Stimulated activated naive CD8-positive, alpha-beta T cell treated with anti-CD3 and anti-CD28 coated beads, Interleukin-15, Interleukin-2, amounts not matched to agents 100 ng/mL and 50 ng/mL, for 24 hours (primary cell): ENCODE data around the gene RPS6KC1.
"Not testable (repeated sequence)": the region's sequence is repeated elsewhere in the genome, so short reads cannot be mapped to it uniquely, and the experiment has no call there.

Source experiments
- H3K27ac Mint-ChIP-seq: one replicate; pipeline ENCODE4 v1.8.0; 2021; ENCODE audit warnings: mild to moderate bottlenecking, mixed read lengths
- H3K27me3 Mint-ChIP-seq: one replicate; pipeline ENCODE4 v1.8.0; 2021; ENCODE audit warnings: mixed read lengths
- H3K36me3 Mint-ChIP-seq: one replicate; pipeline ENCODE4 v1.8.0; 2021; ENCODE audit warnings: low read depth, mixed read lengths
- H3K4me1 Mint-ChIP-seq: one replicate; pipeline ENCODE4 v1.8.0; 2021; ENCODE audit warnings: low read depth, mixed read lengths
- H3K4me3 Mint-ChIP-seq: one replicate; pipeline ENCODE4 v1.8.0; 2021; ENCODE audit warnings: mild to moderate bottlenecking, mixed read lengths
- H3K9me3 Mint-ChIP-seq: one replicate; pipeline ENCODE4 v1.8.0; 2021; ENCODE audit warnings: mixed read lengths

The RPS6KC1 gene

DNA sequence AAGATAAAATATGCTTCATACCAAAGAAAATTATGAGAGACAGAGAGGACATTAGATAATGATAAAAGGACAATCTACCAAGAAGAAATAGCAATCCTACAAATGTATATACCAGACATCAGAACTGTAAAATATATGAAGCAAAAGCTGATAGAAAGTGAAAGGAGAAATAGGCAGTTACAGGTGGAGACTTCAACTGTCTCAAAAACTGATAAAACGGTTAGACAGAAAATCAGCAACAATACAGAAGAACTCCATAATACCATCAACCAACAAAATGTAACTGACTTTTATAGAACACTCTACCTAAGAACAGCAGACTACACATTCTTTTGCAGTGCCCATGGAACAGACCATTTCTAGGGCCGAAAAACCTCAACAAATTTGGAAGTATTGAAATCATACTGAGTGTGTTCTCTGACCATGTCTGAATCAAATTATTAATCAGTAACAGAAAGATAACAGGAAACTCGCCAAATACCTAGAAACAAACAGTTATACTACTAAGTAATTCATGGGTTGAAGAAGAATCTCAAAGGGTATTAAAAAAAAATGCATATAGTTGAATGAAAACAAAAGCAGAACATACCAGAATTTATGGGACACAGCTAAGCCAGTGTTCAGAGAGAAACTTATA lies 132.1 kb downstream of the RPS6KC1 start:
- peaks cover 61% of the 10 kb centered on the region for H3K36me3 Mint-ChIP-seq

DNA sequence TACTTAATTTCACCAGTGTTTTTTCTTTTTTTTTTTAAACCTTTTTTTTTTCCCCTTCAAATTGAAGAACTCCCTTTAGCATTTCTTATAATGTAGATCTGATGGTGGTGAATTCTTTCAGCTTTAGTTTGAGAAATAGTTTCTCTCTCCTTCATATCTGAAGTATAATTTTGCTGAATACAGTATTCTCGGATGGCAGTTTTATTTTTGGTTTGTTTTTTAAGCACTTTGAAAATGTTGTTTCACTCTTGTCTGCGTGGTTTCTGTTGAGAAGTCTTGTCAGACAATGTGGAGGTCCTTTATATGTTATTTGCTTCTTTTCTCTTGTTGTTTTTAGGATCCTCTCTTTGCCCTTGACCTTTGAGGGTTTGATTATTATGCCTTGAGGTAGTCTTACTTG lies 135.1 kb downstream of the RPS6KC1 start:
- Mint-ChIP-seq H3K27ac (no peak overlapping the region), H3K4me3 (no peak overlapping the region), H3K9me3 (peaks cover 47% of the 10 kb centered on the region), H3K27me3 (no peaks in the 10 kb centered on the region), H3K4me1 (no peaks in the 10 kb centered on the region), H3K36me3 (peaks cover 68% of the 10 kb centered on the region)

More for the DNA sequence above, 132.1 kb downstream of the RPS6KC1 start:
- Mint-ChIP-seq H3K4me1 (no peaks in the 10 kb centered on the region), H3K27ac (no peak overlapping the region), H3K9me3 (peaks cover 36% of the 10 kb centered on the region), H3K27me3 (no peaks in the 10 kb centered on the region), H3K4me3 (no peak overlapping the region)

DNA sequence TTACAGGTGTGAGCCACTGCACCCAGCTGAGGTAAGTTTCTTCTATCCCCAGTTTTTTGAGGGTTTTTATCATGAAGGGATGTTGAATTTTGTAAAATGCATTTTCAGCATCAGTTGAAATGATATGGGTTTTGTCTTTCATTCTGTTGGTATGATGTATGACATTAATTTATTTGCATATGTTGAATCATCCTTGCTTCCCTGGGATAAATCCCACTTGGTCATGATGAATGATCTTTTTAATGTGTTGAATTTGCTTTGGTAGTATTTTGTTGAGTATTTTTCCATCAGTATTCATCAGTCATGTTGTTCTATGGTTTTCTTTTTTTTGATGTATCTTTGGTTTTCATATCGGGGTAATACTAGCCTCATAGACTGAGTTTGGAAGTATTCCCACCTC lies 141.0 kb downstream of the RPS6KC1 start:
- H3K27me3 Mint-ChIP-seq, result no peaks in the 10 kb centered on the region
- peaks cover 36% of the 10 kb centered on the region for H3K9me3 Mint-ChIP-seq
- H3K36me3 Mint-ChIP-seq, result peaks cover 70% of the 10 kb centered on the region
- no peak overlapping the region for H3K4me3 Mint-ChIP-seq
- H3K27ac Mint-ChIP-seq, result no peak overlapping the region
- H3K4me1 Mint-ChIP-seq, result no peaks in the 10 kb centered on the region

DNA sequence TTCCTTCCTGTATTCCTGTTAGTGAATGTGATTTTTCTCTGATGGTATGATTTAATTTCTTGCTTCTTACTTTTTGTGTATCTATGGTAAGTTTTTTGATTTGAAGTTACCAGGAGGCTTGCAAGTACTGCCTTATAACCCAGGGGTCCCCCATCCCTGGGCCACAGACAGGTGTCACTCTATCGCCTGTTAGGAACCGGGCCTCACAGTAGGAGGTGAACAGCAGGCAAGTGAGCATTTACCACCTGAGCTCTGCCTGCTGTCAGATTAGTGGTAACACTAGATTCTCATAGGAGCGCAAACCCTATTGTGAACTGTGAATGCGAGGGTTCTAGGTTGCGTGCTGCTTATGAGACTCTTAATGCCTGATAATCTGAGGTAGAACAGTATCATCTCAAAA lies 143.3 kb downstream of the RPS6KC1 start:
- Mint-ChIP-seq H3K27me3 (no peaks in the 10 kb centered on the region), H3K27ac (no peak overlapping the region), H3K4me3 (no peak overlapping the region), H3K4me1 (no peaks in the 10 kb centered on the region), H3K36me3 (peaks cover 83% of the 10 kb centered on the region), H3K9me3 (peaks cover 46% of the 10 kb centered on the region)

DNA sequence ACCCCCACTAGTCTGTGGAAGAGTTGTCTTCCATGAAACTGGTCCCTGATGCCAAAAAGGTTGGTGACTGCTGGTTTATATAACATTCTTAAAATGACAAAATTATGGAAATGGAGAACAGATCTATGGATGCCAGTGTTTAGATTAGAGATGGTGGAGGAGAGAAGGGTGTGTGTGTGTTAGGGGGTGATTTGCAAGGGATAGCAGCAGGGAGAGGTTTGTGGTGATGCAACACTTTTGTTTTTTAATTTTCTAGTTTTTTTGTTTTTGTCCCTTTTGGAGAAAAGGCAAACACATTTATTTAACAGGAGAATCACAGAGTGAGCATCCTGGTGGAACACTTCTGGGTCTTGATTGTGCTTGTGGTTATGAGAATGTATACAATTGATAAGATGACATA lies 143.8 kb downstream of the RPS6KC1 start:
- Mint-ChIP-seq H3K27me3 (no peaks in the 10 kb centered on the region), H3K27ac (peak overlapping the region; percentile 7), H3K9me3 (peaks cover 42% of the 10 kb centered on the region), H3K4me3 (no peak overlapping the region), H3K36me3 (peaks cover 83% of the 10 kb centered on the region), H3K4me1 (no peaks in the 10 kb centered on the region)

DNA sequence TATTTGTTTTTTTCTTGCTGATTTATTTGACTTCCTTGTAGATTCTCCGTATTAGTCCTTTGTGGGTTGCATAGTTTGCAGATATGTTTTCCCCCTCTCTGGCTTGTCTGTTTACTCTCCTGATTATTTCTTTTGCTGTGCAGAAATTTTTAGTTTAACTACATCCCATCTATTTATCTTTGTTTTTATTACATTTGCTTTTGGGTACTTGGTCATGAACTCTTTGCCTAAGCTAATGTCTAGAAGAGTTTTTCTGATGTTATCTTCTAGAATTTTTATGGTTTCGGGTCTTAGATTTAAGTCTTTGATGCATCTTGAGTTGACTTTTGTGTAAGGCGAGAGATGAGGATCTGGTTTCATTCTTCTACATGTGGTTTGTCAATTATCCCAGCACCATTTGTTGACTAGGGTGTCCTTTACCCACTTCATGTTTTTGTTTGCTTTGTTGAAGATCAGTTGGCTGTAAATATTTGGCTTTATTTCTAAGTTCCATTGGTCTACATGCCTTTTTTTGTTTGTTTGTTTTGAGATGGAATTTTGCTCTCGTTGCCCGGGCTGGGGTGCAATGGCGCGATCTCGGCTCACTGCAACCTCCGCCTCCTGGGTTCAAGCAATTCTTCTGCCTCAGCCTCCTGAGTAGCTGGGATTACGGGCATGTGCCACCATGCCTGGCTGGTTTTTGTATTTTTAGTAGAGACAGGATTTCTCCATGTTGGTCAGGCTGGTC lies 145.4 kb downstream of the RPS6KC1 start:
- not testable (repeated sequence) for H3K27ac Mint-ChIP-seq, H3K4me3 Mint-ChIP-seq, H3K27me3 Mint-ChIP-seq, H3K4me1 Mint-ChIP-seq
- Mint-ChIP-seq H3K9me3 (peaks cover 35% of the 10 kb centered on the region), H3K36me3 (peaks cover 78% of the 10 kb centered on the region)

DNA sequence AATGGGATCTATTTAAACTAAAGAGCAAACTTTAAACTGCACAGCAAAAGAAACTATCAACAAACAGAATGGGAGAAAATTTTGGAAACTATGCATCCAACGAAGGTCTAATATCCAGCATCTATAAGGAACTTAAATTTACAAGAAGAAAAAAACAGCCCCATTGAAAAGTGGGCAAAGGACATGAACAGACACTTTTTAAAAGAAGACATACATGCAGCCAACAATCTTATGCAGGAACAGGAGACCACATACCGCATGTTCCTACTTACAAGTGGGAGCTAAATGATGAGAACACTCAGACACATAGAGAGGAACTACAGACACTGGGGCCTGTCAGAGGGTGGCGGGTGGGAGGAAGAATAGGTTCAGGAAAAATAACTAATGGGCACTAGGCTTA lies 149.6 kb downstream of the RPS6KC1 start:
- Mint-ChIP-seq H3K4me1 (no peaks in the 10 kb centered on the region), H3K36me3 (peaks cover 51% of the 10 kb centered on the region), H3K27me3 (no peaks in the 10 kb centered on the region), H3K27ac (no peak overlapping the region), H3K9me3 (peaks cover 24% of the 10 kb centered on the region), H3K4me3 (no peak overlapping the region)

DNA sequence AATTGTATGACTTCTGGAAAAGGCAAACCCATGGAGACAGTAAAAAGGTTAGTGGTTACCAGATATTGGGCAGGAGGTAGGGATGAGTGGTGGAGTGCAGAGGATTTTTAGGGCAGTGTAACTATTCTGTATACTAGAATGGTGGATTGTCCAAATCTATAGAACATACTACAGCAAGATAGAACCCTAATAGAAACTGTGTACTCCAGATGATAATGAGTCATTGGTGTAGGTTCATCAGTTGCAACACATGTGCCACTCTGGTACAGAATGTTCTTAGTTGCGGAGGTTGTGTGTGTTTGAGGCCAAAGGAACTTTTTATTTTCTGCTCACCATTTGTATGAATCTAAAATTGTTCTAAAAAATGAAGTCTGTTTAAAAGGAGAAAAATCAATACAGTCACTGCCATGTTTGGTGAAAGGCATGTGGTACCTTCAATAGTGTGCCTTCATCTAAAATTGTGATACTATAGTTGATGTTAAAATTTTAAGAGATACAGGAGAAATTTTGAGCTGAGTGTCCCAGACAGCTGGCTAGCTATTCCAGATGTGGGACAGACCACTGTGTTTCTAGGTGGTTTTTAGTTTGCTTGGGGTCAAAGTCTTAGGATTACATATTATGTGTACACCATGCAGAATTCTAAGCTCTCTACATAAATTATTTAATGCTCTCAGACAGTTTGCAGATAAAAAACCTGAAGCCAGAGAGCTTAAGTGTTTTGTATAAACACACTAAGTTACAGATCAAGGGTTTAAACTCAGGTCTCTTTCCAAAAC lies 150.5 kb downstream of the RPS6KC1 start:
- peaks cover 49% of the 10 kb centered on the region for H3K36me3 Mint-ChIP-seq
- peaks cover 20% of the 10 kb centered on the region for H3K9me3 Mint-ChIP-seq
- H3K27ac Mint-ChIP-seq, result no peak overlapping the region
- no peak overlapping the region for H3K4me3 Mint-ChIP-seq
- H3K27me3 Mint-ChIP-seq, result no peaks in the 10 kb centered on the region
- no peaks in the 10 kb centered on the region for H3K4me1 Mint-ChIP-seq

DNA sequence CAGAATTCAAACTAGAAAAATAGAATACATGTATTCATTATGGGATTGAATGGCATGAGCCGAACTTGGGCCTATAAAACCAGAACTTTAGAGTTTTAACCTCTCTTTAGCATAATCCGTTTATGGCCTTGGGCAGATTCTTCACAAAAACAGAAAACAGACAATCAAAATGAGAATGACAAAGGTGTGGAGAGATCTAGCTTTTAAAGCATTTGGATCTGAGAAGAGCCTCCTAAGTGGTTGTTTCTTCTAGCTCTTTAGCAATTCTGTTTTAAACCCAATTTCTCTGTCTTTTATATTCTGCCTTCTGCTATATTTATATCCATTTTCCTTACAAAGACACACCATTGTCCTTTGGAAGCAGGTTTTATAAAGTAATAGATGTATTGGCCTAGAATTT lies 160.2 kb downstream of the RPS6KC1 start:
- H3K4me3 Mint-ChIP-seq, result no peak overlapping the region
- no peaks in the 10 kb centered on the region for H3K4me1 Mint-ChIP-seq
- peaks cover 14% of the 10 kb centered on the region for H3K9me3 Mint-ChIP-seq
- no peak overlapping the region for H3K27ac Mint-ChIP-seq
- H3K36me3 Mint-ChIP-seq, result peaks cover 67% of the 10 kb centered on the region
- H3K27me3 Mint-ChIP-seq, result no peaks in the 10 kb centered on the region

DNA sequence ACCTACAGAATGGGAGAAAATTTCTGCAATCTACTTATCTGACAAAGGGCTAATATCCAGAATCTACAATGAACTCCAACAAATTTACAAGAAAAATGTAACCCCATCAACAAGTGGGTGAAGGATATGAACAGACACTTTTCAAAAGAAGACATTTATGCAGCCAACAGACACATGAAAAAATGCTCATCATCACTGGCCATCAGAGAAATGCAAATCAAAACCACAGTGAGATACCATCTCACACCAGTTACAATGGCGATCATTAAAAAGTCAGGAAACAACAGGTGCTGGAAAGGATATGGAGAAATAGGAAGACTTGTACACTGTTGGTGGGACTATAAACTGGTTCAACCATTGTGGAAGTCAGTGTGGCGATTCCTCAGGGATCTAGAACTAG lies 168.0 kb downstream of the RPS6KC1 start:
- not testable (repeated sequence) for H3K4me3 Mint-ChIP-seq, H3K9me3 Mint-ChIP-seq, H3K4me1 Mint-ChIP-seq, H3K27me3 Mint-ChIP-seq, H3K27ac Mint-ChIP-seq
- peaks cover 17% of the 10 kb centered on the region for H3K36me3 Mint-ChIP-seq

DNA sequence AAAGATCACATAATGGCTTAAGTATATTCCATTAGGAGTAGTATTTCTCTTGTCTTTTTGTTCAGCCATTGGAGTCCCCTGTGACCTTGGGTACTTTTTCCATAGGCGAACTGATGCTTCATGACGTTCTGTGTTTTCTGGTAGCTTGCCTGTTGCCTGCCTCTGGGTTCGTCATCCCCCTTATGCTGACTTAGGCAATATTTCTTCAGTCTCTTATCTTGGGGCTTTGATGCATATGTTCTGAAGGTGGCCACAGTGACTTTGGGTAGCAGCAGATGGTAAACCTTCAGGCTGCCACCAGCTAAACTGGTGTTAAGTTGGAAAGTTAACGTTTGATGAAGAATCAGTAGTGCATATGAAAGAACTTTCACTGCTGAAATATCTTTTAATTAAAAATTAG lies 170.2 kb downstream of the RPS6KC1 start:
- Mint-ChIP-seq H3K4me3 (no peak overlapping the region), H3K27ac (no peak overlapping the region), H3K4me1 (no peaks in the 10 kb centered on the region), H3K36me3 (peaks cover 4% of the 10 kb centered on the region), H3K9me3 (no peaks in the 10 kb centered on the region), H3K27me3 (no peaks in the 10 kb centered on the region)

DNA sequence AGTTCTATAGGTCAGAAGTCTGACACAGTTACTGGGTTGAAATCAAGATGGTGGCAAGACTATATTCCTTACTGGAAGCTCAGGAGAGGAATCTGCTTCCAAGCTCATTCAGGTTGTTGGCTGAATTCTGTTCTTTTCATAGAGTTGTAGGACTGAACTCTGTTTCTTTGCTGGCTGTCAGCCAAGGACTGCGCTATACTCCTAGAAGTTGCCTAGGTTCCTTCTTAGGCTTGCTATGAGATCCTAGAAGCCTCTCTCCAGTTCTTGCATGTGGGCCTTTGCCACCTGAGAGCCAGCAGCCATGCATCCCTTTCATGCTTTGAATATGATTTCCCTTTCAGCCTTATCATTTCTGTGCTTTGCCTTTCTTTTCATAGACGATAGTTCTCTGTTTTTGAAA lies 176.4 kb downstream of the RPS6KC1 start:
- H3K36me3 Mint-ChIP-seq, result peaks cover 13% of the 10 kb centered on the region
- no peaks in the 10 kb centered on the region for H3K9me3 Mint-ChIP-seq
- no peak overlapping the region for H3K4me3 Mint-ChIP-seq
- H3K4me1 Mint-ChIP-seq, result no peaks in the 10 kb centered on the region
- H3K27me3 Mint-ChIP-seq, result no peaks in the 10 kb centered on the region
- no peak overlapping the region for H3K27ac Mint-ChIP-seq

DNA sequence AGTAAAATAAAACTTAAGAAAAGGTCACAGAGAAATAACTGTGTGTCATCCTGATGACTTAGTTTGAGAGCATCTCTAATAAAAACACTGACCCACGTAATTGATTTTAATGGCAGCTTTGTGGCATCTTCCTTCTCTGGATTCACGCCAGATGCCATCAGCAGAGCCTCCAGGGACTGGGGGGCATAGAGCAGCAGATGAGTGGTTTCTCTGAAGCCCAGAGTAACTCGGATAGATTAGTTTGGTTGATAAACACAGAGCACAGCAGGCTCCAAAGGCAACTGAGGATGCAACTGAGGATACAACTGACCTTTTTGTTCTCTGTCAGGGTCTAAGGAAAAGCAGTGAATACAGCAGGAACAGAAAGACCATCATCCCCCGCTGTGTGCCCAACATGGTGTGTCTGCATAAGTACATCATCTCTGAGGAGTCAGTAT lies 180.8 kb downstream of the RPS6KC1 start:
- no peaks in the 10 kb centered on the region for H3K4me1 Mint-ChIP-seq
- peaks cover 18% of the 10 kb centered on the region for H3K36me3 Mint-ChIP-seq
- no peak overlapping the region for H3K27ac Mint-ChIP-seq
- H3K4me3 Mint-ChIP-seq, result no peak overlapping the region
- no peaks in the 10 kb centered on the region for H3K27me3 Mint-ChIP-seq
- H3K9me3 Mint-ChIP-seq, result no peaks in the 10 kb centered on the region

DNA sequence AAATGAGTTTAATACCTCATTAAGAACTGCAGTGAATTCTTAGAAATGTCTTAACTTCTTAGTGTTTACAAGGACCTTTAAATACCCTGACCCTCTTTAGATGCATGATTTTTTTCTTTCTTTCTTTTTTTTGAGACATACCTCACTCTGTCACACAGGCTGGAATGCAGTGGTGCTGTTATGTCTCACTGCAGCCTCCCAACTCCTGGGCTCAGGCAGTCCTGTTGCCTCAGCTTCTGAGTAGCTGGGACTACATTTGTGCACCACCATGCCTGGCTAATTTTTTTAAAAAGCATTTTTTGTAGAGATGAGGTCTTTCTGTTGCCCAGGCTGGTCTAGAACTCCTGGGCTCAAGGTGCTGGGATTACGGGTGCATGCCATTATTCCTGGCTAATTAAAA lies 191.8 kb downstream of the RPS6KC1 start:
- Mint-ChIP-seq H3K4me3 (no peak overlapping the region), H3K4me1 (no peaks in the 10 kb centered on the region), H3K27ac (no peak overlapping the region), H3K27me3 (no peaks in the 10 kb centered on the region), H3K36me3 (peaks cover 6% of the 10 kb centered on the region), H3K9me3 (no peaks in the 10 kb centered on the region)

DNA sequence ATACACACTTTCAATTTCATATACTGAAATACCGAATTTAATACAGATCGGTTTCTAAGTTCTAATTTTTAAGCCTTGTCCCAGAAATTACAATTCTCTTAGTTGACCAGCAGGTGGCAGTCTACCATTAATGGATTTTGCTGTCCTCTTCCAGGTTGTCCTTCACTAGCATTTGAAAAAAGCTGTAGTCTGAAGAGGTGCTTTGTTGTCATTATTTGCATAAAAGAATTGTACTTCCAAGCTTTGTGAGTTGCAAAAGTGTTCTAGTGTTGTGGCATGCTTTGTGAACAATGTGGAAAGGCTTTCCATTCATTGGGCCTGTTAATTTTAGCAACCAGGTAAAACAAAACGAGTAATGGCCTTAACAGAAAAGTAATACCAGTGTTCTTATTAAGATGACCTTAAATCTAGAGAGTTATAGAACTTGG lies 193.6 kb downstream of the RPS6KC1 start:
- no peak overlapping the region for H3K27ac Mint-ChIP-seq
- H3K9me3 Mint-ChIP-seq, result no peaks in the 10 kb centered on the region
- peaks cover 13% of the 10 kb centered on the region for H3K36me3 Mint-ChIP-seq
- no peak overlapping the region for H3K4me3 Mint-ChIP-seq
- no peaks in the 10 kb centered on the region for H3K4me1 Mint-ChIP-seq
- H3K27me3 Mint-ChIP-seq, result no peaks in the 10 kb centered on the region
